Activated CD8-positive, alpha-beta memory T cell treated with anti-CD3 and anti-CD28 coated beads, Interleukin-2, amount 50 U/mL, for 48 hours (primary cell): ENCODE results near the gene COL10A1.

Source experiments
- DNase-seq: peaks from one replicate; pipeline ENCODE4 v3.0.0-alpha.2; 2020

The COL10A1 gene

GRCh38 chr6:116078522-116078921 is 47.4 kb downstream of the COL10A1 start:
- DNase-seq = no peak

GRCh38 chr6:116074732-116075390 is 51.1 kb downstream of the COL10A1 start:
- DNase-seq = no peak

GRCh38 chr6:116073765-116074440 is 52.0 kb downstream of the COL10A1 start:
- no peak for DNase-seq

- DNase-seq = no peak
Measured at GRCh38 chr6:116072368-116072767, 53.6 kb downstream of the COL10A1 start.

GRCh38 chr6:116070616-116071389 is 55.1 kb downstream of the COL10A1 start:
- DNase-seq = no peak

GRCh38 chr6:116070101-116070500 is 55.8 kb downstream of the COL10A1 start:
- no peak for DNase-seq
